ENCODE measurements around the gene HIKESHI.

Gene HIKESHI

DNA sequence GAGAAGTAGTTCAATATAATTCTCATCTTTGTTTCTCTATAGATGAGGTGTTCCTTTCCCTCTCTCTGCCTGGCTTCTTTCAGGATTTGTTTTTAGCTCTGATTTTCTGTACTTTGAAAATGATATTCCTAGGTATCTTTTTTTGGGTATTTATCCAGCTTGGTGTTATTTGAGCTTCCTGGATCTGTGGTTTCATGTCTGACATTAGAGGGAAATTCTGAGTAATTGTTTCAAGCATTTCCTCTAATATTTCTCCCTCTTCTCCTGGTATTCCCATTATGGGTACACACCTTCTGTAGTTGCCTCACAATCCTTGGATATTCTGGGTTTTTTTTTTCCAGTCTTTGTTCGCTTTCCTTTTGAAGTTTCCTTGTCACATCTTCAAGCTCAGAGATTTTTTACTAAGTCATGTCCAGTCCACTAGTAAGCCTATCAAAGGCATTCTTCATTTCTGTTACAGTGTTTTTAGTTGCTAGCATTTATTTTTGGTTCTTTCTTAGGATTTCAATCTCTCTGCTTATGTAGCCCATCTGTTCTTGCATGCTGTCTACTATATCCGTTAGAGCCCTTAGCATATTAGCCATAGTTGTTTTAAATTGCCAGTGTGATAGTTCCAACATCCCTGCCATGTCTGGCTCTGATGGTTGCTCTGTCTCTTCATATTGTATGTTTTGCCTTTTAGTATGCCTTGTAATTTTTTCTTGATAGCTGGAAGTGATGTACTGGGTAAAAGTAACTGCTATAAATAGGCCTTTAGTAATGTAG, 78.4 kb downstream of the HIKESHI start:
- DNase-seq, result no peak

DNA sequence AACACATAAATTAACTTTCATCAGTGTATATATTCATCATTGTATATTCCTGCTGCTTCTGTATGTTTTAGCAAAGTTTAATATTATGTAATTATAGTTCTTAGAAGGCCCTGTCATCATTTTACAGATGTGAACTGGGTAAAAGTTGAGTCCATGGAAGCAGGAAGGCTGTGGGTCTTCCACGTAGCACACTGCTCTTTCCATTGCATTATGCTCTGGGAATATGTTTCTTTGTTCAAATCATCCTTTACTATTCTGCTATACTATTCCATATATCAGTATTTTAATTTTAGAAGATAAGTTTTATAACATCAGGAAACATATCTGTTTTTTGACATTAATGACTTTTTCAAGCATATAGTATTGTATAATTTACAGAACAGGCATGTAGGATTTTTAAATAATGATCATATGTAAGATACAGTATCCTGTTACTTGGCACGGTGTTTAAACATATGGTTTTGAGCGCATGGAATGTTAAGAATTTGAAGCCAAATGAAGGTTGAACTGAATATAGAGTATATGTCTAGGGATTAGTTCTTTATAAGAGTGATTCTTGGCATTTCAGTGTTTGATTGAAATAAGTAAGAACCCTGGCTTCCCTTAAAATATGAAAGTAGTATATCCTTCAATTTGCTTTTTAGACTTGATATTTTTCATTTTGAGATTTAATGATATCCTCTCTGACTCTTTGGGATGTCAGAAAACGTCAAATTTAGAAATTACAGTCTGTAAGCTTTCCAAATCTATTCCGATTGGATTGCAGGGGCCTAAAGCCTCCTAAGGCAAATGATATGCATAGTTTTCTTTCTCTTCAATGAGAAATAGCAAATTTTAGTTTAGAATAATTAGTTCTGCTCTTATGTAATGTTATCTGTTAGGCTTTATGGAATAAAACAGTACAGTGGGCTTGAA, 81.3 kb downstream of the HIKESHI start:
- DNase-seq, result no peak

DNA sequence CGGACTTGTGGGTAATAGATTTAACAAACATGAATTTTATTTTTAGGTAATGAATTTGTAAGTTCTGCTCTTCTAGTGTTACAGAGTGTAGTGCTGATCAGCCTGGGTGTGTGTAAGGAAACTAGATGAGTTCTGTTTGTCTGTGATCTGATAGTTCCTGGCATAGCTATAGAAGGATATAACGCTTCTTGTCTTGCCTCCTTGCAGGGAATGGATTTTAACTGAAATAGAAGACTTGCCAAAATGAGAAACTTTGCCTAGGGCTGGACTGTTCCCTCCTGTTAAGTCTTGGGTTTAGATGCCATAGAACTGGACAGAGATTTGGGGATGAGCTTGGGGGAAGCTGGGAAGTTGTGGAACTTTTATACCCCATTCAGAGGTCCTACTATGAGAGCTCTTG, 84.2 kb downstream of the HIKESHI start:
- DNase-seq, result no peak

DNA sequence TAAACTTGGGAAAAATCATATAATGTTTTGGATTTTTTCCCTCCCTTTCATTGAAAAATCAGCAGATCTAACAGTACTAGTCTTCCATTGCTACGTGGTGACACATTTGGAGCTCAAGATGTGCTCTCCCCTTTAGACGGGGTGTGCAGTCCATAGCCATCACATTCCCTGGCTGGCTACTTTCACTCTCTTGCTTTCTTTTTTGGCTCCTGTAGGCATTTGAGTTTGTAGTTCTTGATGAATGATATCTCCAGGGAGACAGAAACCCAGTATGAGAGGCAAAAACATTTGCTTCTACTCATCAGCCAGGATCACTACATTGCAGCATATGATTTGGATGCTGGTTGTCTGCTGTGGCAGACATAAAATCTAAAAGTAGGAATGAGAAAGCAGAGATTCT, 84.7 kb downstream of the HIKESHI start:
- no peak for DNase-seq

DNA sequence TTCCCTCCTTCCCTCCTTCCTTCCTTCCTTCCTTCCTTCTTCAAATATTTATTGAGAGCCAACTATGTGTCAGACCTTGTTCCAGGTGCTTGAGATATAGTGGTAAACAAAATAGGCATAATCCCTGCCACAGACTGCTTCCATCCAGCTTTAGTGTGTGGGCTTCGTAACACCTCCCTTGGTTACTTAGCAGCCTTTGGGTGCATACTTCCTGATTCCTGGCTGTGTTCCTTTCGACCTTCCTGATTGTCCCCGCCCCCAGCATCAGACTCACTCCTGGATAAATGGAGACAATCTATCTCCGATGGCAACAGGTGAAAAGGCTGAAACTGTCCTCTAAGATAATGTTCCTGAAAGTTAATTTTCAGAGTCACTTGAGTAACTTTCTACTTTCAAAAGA, 86.2 kb downstream of the HIKESHI start:
- no peak for DNase-seq

DNA sequence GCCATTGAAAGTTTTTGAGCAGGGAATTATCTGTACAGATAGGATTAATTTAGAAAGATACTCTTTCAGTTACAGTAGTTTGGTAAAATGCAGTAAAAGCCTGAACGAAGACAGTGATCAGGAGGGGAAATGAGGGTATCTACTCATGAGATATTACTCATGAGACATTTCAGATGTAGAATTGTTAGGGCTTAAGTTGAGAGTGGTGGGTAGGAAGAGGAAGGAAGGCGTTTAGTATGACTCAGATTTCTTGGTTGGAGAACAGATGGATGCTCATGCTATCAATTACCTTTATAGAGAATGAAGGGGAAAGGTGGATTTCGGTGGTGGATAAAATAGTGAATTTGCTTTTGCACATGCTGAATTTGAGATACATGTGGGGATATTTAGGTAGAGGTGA, 88.4 kb downstream of the HIKESHI start:
- no peak for DNase-seq

DNA sequence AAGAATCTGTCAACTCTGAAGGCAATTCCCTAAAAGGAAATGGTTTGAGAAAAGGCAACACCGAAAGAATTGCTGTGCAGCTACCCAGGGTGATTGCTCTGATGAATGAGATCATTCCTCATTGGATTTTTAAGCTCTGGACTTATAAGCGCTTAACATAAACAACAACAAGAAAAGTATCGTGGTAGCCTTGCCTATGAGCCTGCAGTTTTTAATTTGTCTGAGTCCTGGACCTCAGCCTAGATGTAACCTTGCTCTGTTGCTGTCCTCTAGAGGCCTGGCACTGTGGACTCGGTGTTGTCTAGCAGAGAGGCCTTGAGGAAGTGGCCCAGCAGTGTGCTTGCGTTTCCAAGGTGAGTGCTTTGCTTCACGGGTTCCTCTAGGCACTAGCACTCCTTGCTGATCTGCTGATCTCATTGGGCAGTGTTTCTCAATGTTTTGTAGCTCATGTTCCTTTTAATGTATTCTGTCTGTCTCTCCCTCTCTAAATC, 93.1 kb downstream of the HIKESHI start:
- DNase-seq, result no peak

All from retina (tissue), 1 donor.